Measurements from ENCODE around the gene RNF20.
"Not testable (repeated sequence)": the region's sequence is repeated elsewhere in the genome, so short reads cannot be mapped to it uniquely, and the experiment has no call there.

RNF20 gene

GRCh38 chr9:101536938-101537337, 3.3 kb downstream of the RNF20 start:
- Histone ChIP-seq H3K9me3 (replicated peaks; ENCODE audit: low read length) (no peaks in the 10 kb centered on the region), H3K4me3 (ENCODE audit: low read length) (no peak overlapping the region), H3K4me2 (ENCODE audit: low read length) (no peak overlapping the region), H3K27me3 (ENCODE audit: control insufficient read depth, insufficient read depth, low read length) (no peaks in the 10 kb centered on the region), H3K9ac (ENCODE audit: low read depth, low read length) (no peak overlapping the region), H3K4me1 (ENCODE audit: control insufficient read depth, insufficient read depth, low read length) (peaks cover 23% of the 10 kb centered on the region), H3K36me3 (ENCODE audit: insufficient read depth, low read length) (peaks cover 29% of the 10 kb centered on the region)

DNA sequence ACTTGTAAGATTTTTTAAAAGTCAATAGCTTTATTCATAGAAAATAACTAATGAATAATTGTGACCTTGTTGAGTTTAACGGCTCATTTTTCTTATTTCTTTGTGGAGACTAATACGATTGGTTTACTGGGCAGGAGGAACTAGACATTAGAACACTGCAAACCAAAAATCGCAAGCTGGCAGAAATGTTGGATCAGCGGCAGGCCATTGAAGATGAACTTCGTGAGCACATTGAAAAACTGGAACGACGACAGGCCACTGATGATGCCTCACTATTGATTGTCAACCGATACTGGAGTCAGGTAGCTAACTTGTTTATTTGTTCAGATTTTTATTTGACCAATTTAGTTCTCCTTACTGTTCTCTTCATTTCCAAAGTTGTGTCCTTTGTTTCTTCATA, 6.4 kb downstream of the RNF20 start:
- Histone ChIP-seq H3K4me3 (ENCODE audit: low read length) (no peak overlapping the region), H3K4me1 (ENCODE audit: control insufficient read depth, insufficient read depth, low read length) (peaks cover 16% of the 10 kb centered on the region), H3K9me3 (replicated peaks; ENCODE audit: low read length) (no peaks in the 10 kb centered on the region), H3K27me3 (ENCODE audit: control insufficient read depth, insufficient read depth, low read length) (no peaks in the 10 kb centered on the region), H3K36me3 (ENCODE audit: insufficient read depth, low read length) (peaks cover 32% of the 10 kb centered on the region), H3K9ac (ENCODE audit: low read depth, low read length) (no peak overlapping the region), H3K4me2 (ENCODE audit: low read length) (no peak overlapping the region)

DNA sequence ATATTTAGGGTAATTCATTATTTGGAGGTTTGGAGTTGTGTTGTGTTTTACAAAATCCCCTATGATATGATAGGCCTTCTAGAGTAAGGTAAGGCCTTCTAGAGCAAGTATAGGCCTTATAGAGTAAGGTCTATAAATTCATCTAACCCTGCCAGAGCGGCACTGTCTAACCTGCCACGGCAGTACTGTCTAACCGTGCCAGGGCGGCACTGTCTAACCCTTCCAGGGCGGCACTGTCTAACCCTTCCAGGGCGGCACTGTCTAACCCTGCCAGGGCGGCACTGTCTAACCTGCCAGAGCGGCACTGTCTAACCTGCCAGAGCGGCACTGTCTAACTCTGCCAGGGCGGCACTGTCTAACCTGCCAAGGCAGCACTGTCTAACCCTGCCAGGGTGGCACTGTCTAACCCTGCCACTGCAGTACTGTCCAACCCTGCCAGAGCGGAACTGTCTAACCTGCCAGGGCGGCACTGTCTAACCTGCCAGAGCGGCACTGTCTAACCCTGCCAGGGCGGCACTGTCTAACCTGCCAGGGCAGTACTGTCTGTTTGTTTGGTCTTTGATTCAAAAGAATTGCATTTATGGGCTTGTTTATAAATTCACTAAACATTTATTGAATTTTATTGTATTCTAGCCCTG, 9.6 kb downstream of the RNF20 start:
- Histone ChIP-seq H3K9ac (ENCODE audit: low read depth, low read length) (no peak overlapping the region), H3K9me3 (replicated peaks; ENCODE audit: low read length) (no peaks in the 10 kb centered on the region), H3K4me3 (ENCODE audit: low read length) (no peak overlapping the region), H3K4me1 (ENCODE audit: control insufficient read depth, insufficient read depth, low read length) (no peaks in the 10 kb centered on the region), H3K4me2 (ENCODE audit: low read length) (no peak overlapping the region), H3K36me3 (ENCODE audit: insufficient read depth, low read length) (peaks cover 44% of the 10 kb centered on the region), H3K27me3 (ENCODE audit: control insufficient read depth, insufficient read depth, low read length) (no peaks in the 10 kb centered on the region)

GRCh38 chr9:101549472-101550098, 15.9 kb downstream of the RNF20 start:
- H3K4me1 ChIP-seq (ENCODE audit: control insufficient read depth, insufficient read depth, low read length); H3K9me3 ChIP-seq (replicated peaks; ENCODE audit: low read length); H3K9ac ChIP-seq (ENCODE audit: low read depth, low read length); H3K4me3 ChIP-seq (ENCODE audit: low read length); H3K27me3 ChIP-seq (ENCODE audit: control insufficient read depth, insufficient read depth, low read length); H3K4me2 ChIP-seq (ENCODE audit: low read length): not testable (repeated sequence)
- H3K36me3 ChIP-seq (ENCODE audit: insufficient read depth, low read length), result peaks cover 59% of the 10 kb centered on the region

- peaks cover 3% of the 10 kb centered on the region for H3K4me1 ChIP-seq (ENCODE audit: control insufficient read depth, insufficient read depth, low read length)
- H3K9me3 ChIP-seq (replicated peaks; ENCODE audit: low read length), result no peaks in the 10 kb centered on the region
- no peak overlapping the region for H3K4me3 ChIP-seq (ENCODE audit: low read length)
- no peaks in the 10 kb centered on the region for H3K27me3 ChIP-seq (ENCODE audit: control insufficient read depth, insufficient read depth, low read length)
- H3K4me2 ChIP-seq (ENCODE audit: low read length), result no peak overlapping the region
- H3K36me3 ChIP-seq (ENCODE audit: insufficient read depth, low read length), result peaks cover 49% of the 10 kb centered on the region
- no peak overlapping the region for H3K9ac ChIP-seq (ENCODE audit: low read depth, low read length)
Measured at GRCh38 chr9:101561740-101562139, 28.1 kb downstream of the RNF20 start.

DNA sequence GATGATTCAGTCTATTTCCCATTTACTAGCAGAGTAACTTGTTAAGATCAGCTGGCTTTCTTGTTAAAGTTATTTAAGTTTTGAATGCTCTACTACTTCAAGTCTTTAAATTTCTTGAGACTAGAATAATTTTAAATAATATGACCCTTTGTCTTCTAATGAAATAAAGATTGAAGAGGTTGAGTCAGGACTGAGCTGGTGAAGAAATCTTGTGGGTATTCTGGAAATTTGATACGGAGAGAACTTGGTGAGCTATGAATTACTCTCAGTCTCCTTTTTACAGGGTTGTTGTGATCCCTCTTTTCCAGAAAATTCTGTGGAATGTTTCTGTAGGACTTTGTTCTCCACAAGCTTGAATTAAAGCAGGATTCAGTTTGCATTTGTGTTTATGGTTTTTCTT, 29.3 kb downstream of the RNF20 start:
- Histone ChIP-seq H3K4me1 (ENCODE audit: control insufficient read depth, insufficient read depth, low read length) (peaks cover 3% of the 10 kb centered on the region), H3K36me3 (ENCODE audit: insufficient read depth, low read length) (peaks cover 36% of the 10 kb centered on the region), H3K4me2 (ENCODE audit: low read length) (no peak overlapping the region), H3K27me3 (ENCODE audit: control insufficient read depth, insufficient read depth, low read length) (no peaks in the 10 kb centered on the region), H3K4me3 (ENCODE audit: low read length) (no peak overlapping the region), H3K9ac (ENCODE audit: low read depth, low read length) (no peak overlapping the region), H3K9me3 (replicated peaks; ENCODE audit: low read length) (no peaks in the 10 kb centered on the region)

GRCh38 chr9:101564252-101564651, 30.6 kb downstream of the RNF20 start:
- Histone ChIP-seq H3K27me3 (ENCODE audit: control insufficient read depth, insufficient read depth, low read length) (no peaks in the 10 kb centered on the region), H3K9ac (ENCODE audit: low read depth, low read length) (no peak overlapping the region), H3K36me3 (ENCODE audit: insufficient read depth, low read length) (peaks cover 31% of the 10 kb centered on the region), H3K9me3 (replicated peaks; ENCODE audit: low read length) (no peaks in the 10 kb centered on the region), H3K4me1 (ENCODE audit: control insufficient read depth, insufficient read depth, low read length) (peaks cover 3% of the 10 kb centered on the region), H3K4me2 (ENCODE audit: low read length) (no peak overlapping the region), H3K4me3 (ENCODE audit: low read length) (no peak overlapping the region)

GRCh38 chr9:101566904-101567724, 33.5 kb downstream of the RNF20 start:
- peaks cover 14% of the 10 kb centered on the region for H3K36me3 ChIP-seq (ENCODE audit: insufficient read depth, low read length)
- H3K4me1 ChIP-seq (ENCODE audit: control insufficient read depth, insufficient read depth, low read length), result peaks cover 3% of the 10 kb centered on the region
- no peaks in the 10 kb centered on the region for H3K9me3 ChIP-seq (replicated peaks; ENCODE audit: low read length)
- H3K27me3 ChIP-seq (ENCODE audit: control insufficient read depth, insufficient read depth, low read length), result no peaks in the 10 kb centered on the region
- no peak overlapping the region for H3K4me3 ChIP-seq (ENCODE audit: low read length)
- H3K4me2 ChIP-seq (ENCODE audit: low read length), result no peak overlapping the region
- H3K9ac ChIP-seq (ENCODE audit: low read depth, low read length), result no peak overlapping the region

- Histone ChIP-seq H3K9me3 (replicated peaks; ENCODE audit: low read length) (no peaks in the 10 kb centered on the region), H3K4me2 (ENCODE audit: low read length) (no peak overlapping the region), H3K27me3 (ENCODE audit: control insufficient read depth, insufficient read depth, low read length) (no peaks in the 10 kb centered on the region), H3K9ac (ENCODE audit: low read depth, low read length) (no peak overlapping the region), H3K4me3 (ENCODE audit: low read length) (no peak overlapping the region), H3K36me3 (ENCODE audit: insufficient read depth, low read length) (peaks cover 7% of the 10 kb centered on the region), H3K4me1 (ENCODE audit: control insufficient read depth, insufficient read depth, low read length) (peaks cover under 1% of the 10 kb centered on the region)
Measured at GRCh38 chr9:101567725-101568350, 34.2 kb downstream of the RNF20 start.

- H3K27me3 ChIP-seq (ENCODE audit: control insufficient read depth, insufficient read depth, low read length), result no peaks in the 10 kb centered on the region
- no peaks in the 10 kb centered on the region for H3K9me3 ChIP-seq (replicated peaks; ENCODE audit: low read length)
- peaks cover 5% of the 10 kb centered on the region for H3K36me3 ChIP-seq (ENCODE audit: insufficient read depth, low read length)
- no peaks in the 10 kb centered on the region for H3K4me1 ChIP-seq (ENCODE audit: control insufficient read depth, insufficient read depth, low read length)
- H3K4me3 ChIP-seq (ENCODE audit: low read length), result no peak overlapping the region
- no peak overlapping the region for H3K4me2 ChIP-seq (ENCODE audit: low read length)
- no peak overlapping the region for H3K9ac ChIP-seq (ENCODE audit: low read depth, low read length)
Measured at GRCh38 chr9:101569741-101570501, 36.3 kb downstream of the RNF20 start.

DNA sequence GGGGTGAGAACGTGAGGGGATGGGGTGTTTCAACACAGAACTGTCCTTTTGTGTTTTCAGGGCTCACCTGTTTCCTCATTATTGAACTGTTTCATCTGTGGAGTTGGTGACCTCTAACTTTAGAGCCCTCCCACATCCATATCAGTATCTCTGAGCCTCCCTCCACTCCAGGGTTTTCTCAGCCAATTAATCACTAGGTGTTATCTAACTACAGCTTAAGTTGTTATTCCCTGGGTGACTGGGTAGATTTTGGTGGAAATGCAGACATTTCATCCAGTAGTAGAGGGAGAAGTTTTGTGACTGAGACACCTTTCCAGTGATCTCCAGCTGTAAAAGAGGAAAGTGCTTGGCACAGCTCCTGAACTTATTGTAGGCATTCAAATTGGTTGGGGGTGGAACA, 37.5 kb downstream of the RNF20 start:
- no peaks in the 10 kb centered on the region for H3K4me1 ChIP-seq (ENCODE audit: control insufficient read depth, insufficient read depth, low read length)
- H3K4me2 ChIP-seq (ENCODE audit: low read length), result no peak overlapping the region

More for the DNA sequence above, 37.5 kb downstream of the RNF20 start:
- no peak overlapping the region for H3K4me3 ChIP-seq (ENCODE audit: low read length)
- H3K36me3 ChIP-seq (ENCODE audit: insufficient read depth, low read length), result no peaks in the 10 kb centered on the region
- H3K9me3 ChIP-seq (replicated peaks; ENCODE audit: low read length), result no peaks in the 10 kb centered on the region
- H3K27me3 ChIP-seq (ENCODE audit: control insufficient read depth, insufficient read depth, low read length), result no peaks in the 10 kb centered on the region
- no peak overlapping the region for H3K9ac ChIP-seq (ENCODE audit: low read depth, low read length)
